H1 (cell line): Measurements from ENCODE around the gene CDKN1B. TPM values are rescaled to one million over a fixed set of nuclear protein-coding genes. Genes with fewer than 3 reads are reported as not detected.

Experiments used
- CTCF ChIA-PET: fragments of 300-600 bp; sonication (Branson Sonifier 250); formaldehyde crosslinking; loops from one replicate; lab custom pipeline; 2021; ENCODE audit not compliant: partially characterized antibody; lab: Charles Lee
- POLR2A ChIA-PET: fragments of 300-600 bp; sonication (Branson Sonifier 250); formaldehyde crosslinking; loops from one replicate; lab custom pipeline; 2021; ENCODE audit warnings: inconsistent platforms; ENCODE audit not compliant: partially characterized antibody; lab: Charles Lee
- DNase-seq, 2 experiments: peaks; one replicate each; pipeline versions ENCODE4 v3.0.0 to v3.0.0-alpha.2; 2010 to 2022; ENCODE audit warnings: low spot score in 2 of 2, low read depth in 1 of 2, mixed read lengths in 1 of 2
- FAIRE-seq: peaks from 2 replicates; lab custom pipeline; 2011; peaks lifted over from hg19 to GRCh38; lab: Jason Lieb, UNC
- H2AFZ ChIP-seq: 2 replicates; pipeline ENCODE4 v1.8.1; 2012; ENCODE audit warnings: low read length, inconsistent platforms
- H2AK5ac ChIP-seq: 2 replicates; pipeline ENCODE4 v1.6.1; 2013; ENCODE audit warnings: low read depth, low read length
- H2BK120ac ChIP-seq: replicated peaks from 2 replicates; pipeline ENCODE3; 2013; ENCODE audit warnings: low read depth, low read length, inconsistent platforms
- H2BK12ac ChIP-seq: 2 replicates; pipeline ENCODE4 v1.6.1; 2013; ENCODE audit warnings: low read depth, low read length
- H2BK15ac ChIP-seq: 2 replicates; pipeline ENCODE4 v1.6.1; 2013; ENCODE audit warnings: low read length
- H2BK20ac ChIP-seq: 2 replicates; pipeline ENCODE4 v1.6.1; 2013; ENCODE audit warnings: low read length
- H2BK5ac ChIP-seq: 2 replicates; pipeline ENCODE4 v1.6.1; 2013; ENCODE audit warnings: low read depth, low read length
- H3K14ac ChIP-seq: 2 replicates; pipeline ENCODE4 v1.6.1; 2013; ENCODE audit warnings: inconsistent platforms; ENCODE audit not compliant: insufficient read length
- H3K18ac ChIP-seq: 2 replicates; pipeline ENCODE4 v1.6.1; 2013; ENCODE audit warnings: low read length; ENCODE audit errors: extremely low read depth
- H3K23ac ChIP-seq: 2 replicates; pipeline ENCODE4 v1.6.1; 2013; ENCODE audit warnings: inconsistent platforms; ENCODE audit not compliant: insufficient read length
- H3K23me2 ChIP-seq: 2 replicates; pipeline ENCODE4 v1.6.1; 2013; ENCODE audit warnings: low read depth, low read length
- H3K27ac ChIP-seq: 2 replicates; pipeline ENCODE4 v1.6.1; 2011; ENCODE audit warnings: low read depth, low read length, inconsistent platforms
- H3K27me3 ChIP-seq, 4 experiments: replicated peaks in 1 of 4; 1 replicate in 1 of 4; 2 replicates in 3 of 4; pipeline versions ENCODE4 v1.6.1 to v1.8.1; 2011 to 2013; ENCODE audit warnings: low read length in 3 of 4, mild to moderate bottlenecking in 3 of 4, inconsistent platforms in 2 of 4, mixed read lengths in 2 of 4, moderate library complexity in 1 of 4; ENCODE audit not compliant: control insufficient read depth in 3 of 4, insufficient read depth in 3 of 4; ENCODE audit errors: extremely low read depth in 1 of 4
- H3K36me3 ChIP-seq, 4 experiments: 2 replicates each; pipeline versions ENCODE4 v1.6.1 to v1.8.1; 2011 to 2013; ENCODE audit warnings: mild to moderate bottlenecking in 4 of 4, low read length in 3 of 4, moderate library complexity in 2 of 4, control low read depth in 1 of 4, inconsistent platforms in 1 of 4; ENCODE audit not compliant: insufficient read depth in 4 of 4, control insufficient read depth in 2 of 4
- H3K4ac ChIP-seq: replicated peaks from 2 replicates; pipeline ENCODE3; 2013; ENCODE audit warnings: low read length, low read depth, mixed read lengths, inconsistent platforms; ENCODE audit not compliant: insufficient read length
- H3K4me1 ChIP-seq, 4 experiments: replicated peaks in 1 of 4; 1 replicate in 1 of 4; 2 replicates in 3 of 4; pipeline versions ENCODE4 v1.6.1 to v1.8.1; 2011 to 2013; ENCODE audit warnings: low read length in 3 of 4, inconsistent platforms in 2 of 4, mixed read lengths in 1 of 4; ENCODE audit not compliant: insufficient read depth in 4 of 4, control insufficient read depth in 3 of 4
- H3K4me2 ChIP-seq, 2 experiments: 2 replicates each; pipeline versions ENCODE4 v1.6.1 to v1.8.1; 2011 to 2013; ENCODE audit warnings: low read depth in 2 of 2, low read length in 2 of 2, control low read depth in 1 of 2, inconsistent platforms in 1 of 2, mild to moderate bottlenecking in 1 of 2; ENCODE audit not compliant: insufficient read depth in 1 of 2
- H3K4me3 ChIP-seq, 4 experiments: fragments of 200-600, 300-600 bp in 1 of 4; sonication (generic), shearing (Covaris generic), sonication (Bioruptor Twin) in 1 of 4; 2 replicates each; pipeline versions ENCODE4 v1.5.1 to v1.8.1; 2011 to 2016; ENCODE audit warnings: low read length in 4 of 4, low read depth in 3 of 4, control low read depth in 2 of 4, inconsistent platforms in 2 of 4, mild to moderate bottlenecking in 2 of 4, mixed read lengths in 1 of 4, moderate library complexity in 1 of 4; ENCODE audit not compliant: insufficient read depth in 2 of 4; ENCODE audit errors: extremely low read depth in 1 of 4
- H3K56ac ChIP-seq: replicated peaks from 2 replicates; pipeline ENCODE3; 2013; ENCODE audit warnings: low read depth, mild to moderate bottlenecking, mixed read lengths, low read length, inconsistent platforms; ENCODE audit not compliant: insufficient read length
- H3K79me1 ChIP-seq: 2 replicates; pipeline ENCODE4 v1.6.1; 2013; ENCODE audit warnings: low read depth, low read length, control low read depth
- H3K79me2 ChIP-seq, 2 experiments: 2 replicates each; pipeline versions ENCODE4 v1.6.1 to v1.8.1; 2012 to 2013; ENCODE audit warnings: low read length in 2 of 2, mild to moderate bottlenecking in 2 of 2, inconsistent platforms in 1 of 2; ENCODE audit not compliant: insufficient read depth in 2 of 2, control insufficient read depth in 1 of 2
- H3K9ac ChIP-seq, 4 experiments: replicated peaks in 1 of 4; 1 replicate in 1 of 4; 2 replicates in 3 of 4; pipeline versions ENCODE4 v1.6.1 to v1.8.1; 2011 to 2013; ENCODE audit warnings: low read depth in 3 of 4, low read length in 3 of 4, control low read depth in 2 of 4, mild to moderate bottlenecking in 2 of 4, moderate library complexity in 2 of 4, inconsistent platforms in 1 of 4; ENCODE audit errors: extremely low read depth in 1 of 4
- H3K9me3 ChIP-seq, 2 experiments: 2 replicates each; pipeline versions ENCODE4 v1.6.1 to v1.8.1; 2012 to 2013; ENCODE audit warnings: mild to moderate bottlenecking in 2 of 2, moderate library complexity in 2 of 2, control low read depth in 1 of 2, inconsistent platforms in 1 of 2, low read depth in 1 of 2, low read length in 1 of 2, mixed read lengths in 1 of 2; ENCODE audit not compliant: insufficient read depth in 2 of 2
- H4K20me1 ChIP-seq, 2 experiments: replicated peaks in 1 of 2; 2 replicates each; pipeline versions ENCODE3 to v1.8.1; 2011 to 2013; ENCODE audit warnings: inconsistent platforms in 2 of 2, low read length in 2 of 2, mild to moderate bottlenecking in 1 of 2; ENCODE audit not compliant: insufficient read depth in 2 of 2, control insufficient read depth in 1 of 2
- H4K5ac ChIP-seq: 2 replicates; pipeline ENCODE4 v1.6.1; 2013; ENCODE audit warnings: low read length, low read depth, mixed read lengths, inconsistent platforms; ENCODE audit not compliant: insufficient read length
- H4K8ac ChIP-seq: 2 replicates; pipeline ENCODE4 v1.8.0; 2013; ENCODE audit warnings: mild to moderate bottlenecking, moderate library complexity, low read length, inconsistent platforms; ENCODE audit not compliant: insufficient read depth; ENCODE audit errors: extremely low read depth
- H4K91ac ChIP-seq: replicated peaks from 2 replicates; pipeline ENCODE3; 2013; ENCODE audit warnings: low read length, mixed read lengths, inconsistent platforms; ENCODE audit not compliant: insufficient read length
- ASH2L ChIP-seq: fragments of 200-600, 300-600 bp; sonication (generic); IDR thresholded peaks from one replicate; pipeline ENCODE4 v1.7.1; 2017; ENCODE audit warnings: low read length
- BRCA1 ChIP-seq: IDR thresholded peaks from 2 replicates; pipeline ENCODE4 v1.6.1; 2012; ENCODE audit warnings: low read depth, low read length, improper control_type of control experiment
- CTBP2 ChIP-seq: IDR thresholded peaks from 2 replicates; pipeline ENCODE4 v1.7.0; 2011; ENCODE audit warnings: borderline replicate concordance, mild to moderate bottlenecking, moderate library complexity, mixed read lengths, low read length; ENCODE audit not compliant: insufficient read depth, insufficient read length
- TEAD4 ChIP-seq: IDR thresholded peaks from 2 replicates; pipeline ENCODE4 v1.6.1; 2012; ENCODE audit warnings: low read depth, low read length, inconsistent platforms, mixed read lengths
- YY1 ChIP-seq: IDR thresholded peaks from 2 replicates; pipeline ENCODE4 v1.6.1; 2011; ENCODE audit warnings: low read depth, mild to moderate bottlenecking, low read length
- WGBS, 2 experiments: shearing (Covaris generic) in 1 of 2; methylation state at CpG; one replicate each; pipeline versions ENCODE4 v1.1.6 to v1.1.7; 2013 to 2015; ENCODE audit warnings: low lambda C conversion rate in 2 of 2, mixed read lengths in 2 of 2, inconsistent platforms in 1 of 2, low coverage in 1 of 2, missing lambda C conversion rate in 1 of 2; ENCODE audit not compliant: insufficient replicate concordance in 2 of 2, insufficient coverage in 1 of 2, insufficient read length in 1 of 2; ENCODE audit errors: extremely low coverage in 1 of 2, missing lambda C conversion rate in 1 of 2; 5-methylcytosine and 5-hydroxymethylcytosine counted together
- polyA plus RNA-seq, 7 experiments: library from polyadenylated mRNA; depleted of rRNA in 3 of 7; stranded (reverse) in 5 of 7; unstranded in 2 of 7; fragments of >200 nt in 5 of 7; fragments of 200-250 nt in 2 of 7; gene quantifications; 1 replicate in 5 of 7; 2 replicates in 1 of 7; 4 replicates in 1 of 7; pipeline versions ENCODE4 v1.2.1 to v1.2.3, GENCODE V29; 2011 to 2013; ENCODE audit warnings: missing spikeins in 2 of 7, mixed read lengths in 2 of 7
- total RNA-seq: library from RNA; stranded (reverse); fragmentation: NEBNext Ultra II Directional; extraction: Animal tissue kit (Norgen Biotek cat#: 25700); gene quantifications from 2 replicates; pipeline ENCODE4 v1.2.1, GENCODE V29; 2021

The CDKN1B gene
- total and polyA plus RNA-seq, 2 of the 8 experiments (the other 6 are each of a cell fraction or from before 2014, with no cell fraction given) = 6.5 to 27.2 TPM

DNA sequence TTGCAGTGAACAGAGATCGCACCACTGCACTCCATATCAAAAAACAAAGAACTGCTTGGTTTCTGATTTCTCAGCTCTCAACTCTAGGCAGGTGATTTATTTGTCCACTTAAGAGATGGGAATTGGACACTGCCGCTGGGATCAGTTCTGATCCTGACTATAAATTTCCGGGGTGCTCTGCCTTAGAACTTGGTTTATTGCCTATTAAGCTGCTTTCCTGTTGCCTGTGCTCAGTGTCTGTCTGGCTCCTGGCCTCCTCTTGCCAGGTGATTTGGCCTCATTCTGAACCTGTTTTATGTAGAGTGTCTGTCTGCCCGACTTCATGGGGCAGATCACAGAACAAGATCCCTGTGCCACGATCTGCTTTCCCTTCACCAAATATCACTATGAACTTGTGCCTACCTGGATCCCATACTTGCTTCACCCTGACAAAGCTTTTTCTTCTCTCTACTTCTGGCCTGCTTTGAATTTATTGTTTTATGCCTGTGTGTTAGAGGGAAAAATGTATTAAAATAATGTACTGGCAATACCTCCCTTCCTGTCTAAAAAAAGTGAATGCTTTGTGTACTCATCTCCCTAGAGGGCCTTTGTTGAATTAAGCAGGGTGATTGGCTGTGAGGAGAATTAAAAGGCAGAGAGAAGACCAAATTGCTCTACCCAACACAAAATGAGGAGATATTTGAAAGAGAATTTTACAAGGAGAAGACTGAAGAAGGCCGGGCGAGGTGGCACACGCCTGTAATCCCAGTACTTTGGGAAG is 27.6 kb downstream of the CDKN1B start:
- no peak overlapping the region for H4K91ac ChIP-seq
- H3K23me2 ChIP-seq = no peaks in the 10 kb centered on the region
- H2BK5ac ChIP-seq = no peak overlapping the region
- no peak overlapping the region for H3K18ac ChIP-seq
- H3K4me3 ChIP-seq = no peak overlapping the region
- H4K20me1 ChIP-seq = no peaks in the 10 kb centered on the region
- H2AFZ ChIP-seq = no peak overlapping the region
- H2BK20ac ChIP-seq = no peak overlapping the region
- no peak for FAIRE-seq
- no peaks in the 10 kb centered on the region for H3K9me3 ChIP-seq
- no peaks in the 10 kb centered on the region for H3K27me3 ChIP-seq
- H3K36me3 ChIP-seq = no peaks in the 10 kb centered on the region
- no peaks in the 10 kb centered on the region for H3K79me2 ChIP-seq
- H2BK15ac ChIP-seq = no peak overlapping the region
- POLR2A ChIA-PET = interaction anchor here (1.1 to 1.3 kb wide), 2 partner anchors 8 to 19 kb away, joined by 4 read pairs; no protein-coding TSS in a partner anchor
- no peak overlapping the region for H2AK5ac ChIP-seq
- H3K4me2 ChIP-seq = no peak overlapping the region
- TF ChIP-seq YY1 (no peak), TEAD4 (no peak), ASH2L (no peak), BRCA1 (no peak), CTBP2 (no peak)
- no peak overlapping the region for H3K9ac ChIP-seq
- CTCF ChIA-PET = interaction anchor here (1.2 to 4.3 kb wide), 2 partner anchors 9 to 297 kb away, joined by 3 to 39 read pairs; no protein-coding TSS in a partner anchor
- no peak overlapping the region for H3K56ac ChIP-seq
- no peak overlapping the region for H4K5ac ChIP-seq
- DNase-seq = no peak
- no peak overlapping the region for H3K23ac ChIP-seq
- H3K79me1 ChIP-seq = no peaks in the 10 kb centered on the region; the same call in 1 of the 2 replicates
- no peaks in the 10 kb centered on the region for H3K4me1 ChIP-seq
- no peak overlapping the region for H3K14ac ChIP-seq
- no peak overlapping the region for H3K4ac ChIP-seq
- H3K27ac ChIP-seq = no peak overlapping the region
- 92% methylated on average over 8 of the region's 8 CpGs; no CpG with 5 or more reads in 1 of the 2 experiments for WGBS, 2 experiments
- no peak overlapping the region for H2BK120ac ChIP-seq
- H4K8ac ChIP-seq = no peak overlapping the region
- H2BK12ac ChIP-seq = no peak overlapping the region
